Measurements from ENCODE around the gene ALDH4A1.
"Not testable (repeated sequence)": the region's sequence is repeated elsewhere in the genome, so short reads cannot be mapped to it uniquely, and the experiment has no call there.

ALDH4A1 gene

DNA sequence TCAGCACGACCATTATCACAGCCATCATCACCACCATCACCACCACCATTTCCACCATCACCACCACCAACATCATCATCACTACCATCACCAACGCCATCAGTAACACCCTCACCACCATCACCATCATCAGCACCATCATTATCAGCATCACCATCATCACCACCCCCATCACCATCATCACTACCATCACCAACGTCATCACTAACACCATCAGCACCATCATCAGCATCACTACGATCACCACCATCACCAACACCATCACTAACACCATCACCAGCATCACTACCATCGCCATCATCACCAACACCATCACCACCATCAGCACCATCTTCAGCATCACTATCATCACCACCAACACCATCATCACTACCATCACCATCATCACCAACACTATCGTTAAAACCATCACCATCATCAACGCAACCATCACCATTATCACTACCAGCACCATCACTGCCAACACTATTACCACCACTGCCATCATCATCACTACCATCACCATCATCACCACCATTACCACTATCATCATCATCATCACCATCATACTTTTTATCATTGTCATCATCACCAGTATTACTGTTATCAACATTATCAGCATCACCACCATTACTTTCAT, 44.2 kb downstream of the ALDH4A1 start:
- no peak for DNase-seq (ENCODE audit: low read depth in 2 of 3, low spot score in 2 of 3)

DNA sequence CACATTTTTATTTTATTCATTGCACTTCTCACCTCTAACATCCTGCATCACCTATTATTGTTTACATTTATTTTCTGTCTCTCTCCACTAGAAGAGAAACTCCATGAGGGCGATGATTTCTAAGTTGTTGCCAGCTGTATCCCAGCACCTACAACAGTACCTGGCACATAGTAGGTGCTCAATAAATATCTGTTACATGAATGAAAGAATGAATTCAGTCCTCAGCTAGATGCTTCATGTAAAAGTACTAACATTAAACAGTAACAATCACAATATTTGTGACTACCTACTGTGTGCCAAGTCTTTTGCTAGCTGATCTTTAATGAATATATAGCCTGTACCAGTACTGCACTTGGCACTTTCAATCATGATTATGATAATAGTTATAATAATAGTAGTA, 45.9 kb downstream of the ALDH4A1 start:
- no peak for DNase-seq (ENCODE audit: low read depth in 2 of 3, low spot score in 2 of 3)

DNA sequence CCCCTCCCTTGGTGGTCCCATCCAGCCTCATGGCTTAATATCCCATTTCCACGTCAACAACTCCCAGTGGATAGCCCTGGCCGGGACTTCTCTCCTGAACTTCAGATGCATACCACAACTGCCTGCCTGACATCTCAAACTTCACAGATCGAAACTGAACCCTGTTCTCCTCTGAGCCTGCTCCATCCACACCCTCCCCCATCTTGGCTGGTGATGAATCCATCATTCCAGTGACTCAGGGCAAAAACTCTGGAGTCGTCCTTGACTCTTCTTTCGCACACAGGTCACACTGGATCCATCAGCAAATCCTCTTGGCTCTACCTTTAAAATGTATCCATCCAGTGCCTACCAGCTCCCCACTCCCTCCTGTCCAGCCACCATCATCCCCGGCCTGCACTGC, 46.8 kb downstream of the ALDH4A1 start:
- no peak for DNase-seq (ENCODE audit: low read depth in 2 of 3, low spot score in 2 of 3)

DNA sequence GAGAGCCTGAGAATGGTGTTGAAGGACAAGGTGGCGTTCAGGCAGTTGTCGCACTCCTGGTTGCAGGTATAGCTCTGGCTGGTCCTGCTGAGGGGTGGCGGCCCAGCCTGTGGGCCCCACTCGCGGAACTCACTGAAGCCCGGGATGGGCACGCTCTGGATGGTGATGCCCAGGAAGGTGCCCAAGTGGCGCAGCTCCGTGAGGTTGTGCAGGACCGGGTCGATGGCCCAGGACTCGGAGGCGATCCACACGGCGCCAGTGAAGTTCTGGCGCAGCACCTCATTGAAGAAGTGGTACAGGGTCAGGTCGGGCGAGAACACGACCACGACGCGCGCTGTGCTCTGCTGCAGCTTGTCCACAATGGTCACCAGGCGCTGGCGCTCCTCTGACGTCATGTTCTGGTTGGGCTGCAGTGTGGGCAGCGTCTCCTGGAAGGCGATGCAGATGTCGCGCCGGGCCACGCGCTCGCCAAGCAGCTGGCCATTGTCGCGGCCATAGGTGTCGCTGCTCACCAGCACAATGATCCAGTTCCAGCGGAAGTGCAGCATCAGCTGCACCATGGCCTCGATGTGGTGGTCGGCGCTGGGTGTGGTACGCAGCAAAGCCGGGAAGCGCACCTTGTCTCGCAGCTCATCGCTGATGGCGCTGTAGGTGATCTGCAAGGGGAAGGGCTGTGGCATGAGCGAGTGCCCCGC, 47.9 kb downstream of the ALDH4A1 start:
- DNase-seq (ENCODE audit: low read depth in 2 of 3, low spot score in 2 of 3) = no peak

DNA sequence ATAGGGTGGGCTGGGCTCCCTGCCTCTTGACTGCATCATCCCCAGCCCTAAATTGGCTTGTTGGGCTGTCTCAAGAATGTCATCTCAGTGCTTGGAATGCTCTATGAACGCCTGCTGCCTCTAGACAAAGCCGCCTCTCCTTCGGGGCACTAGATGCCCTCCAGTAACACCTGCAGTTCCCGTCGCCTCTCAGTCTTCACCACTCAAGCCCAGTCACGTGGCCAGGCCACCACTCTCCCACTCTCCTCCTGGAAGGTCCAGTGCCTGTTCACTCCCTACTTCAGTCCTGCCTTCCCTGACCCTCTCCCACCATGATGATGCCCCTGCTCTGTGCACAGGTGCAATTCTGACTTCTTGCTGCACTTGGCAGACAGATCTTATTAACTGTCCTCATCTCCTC, 49.9 kb downstream of the ALDH4A1 start:
- no peak for DNase-seq (ENCODE audit: low read depth in 2 of 3, low spot score in 2 of 3)

DNA sequence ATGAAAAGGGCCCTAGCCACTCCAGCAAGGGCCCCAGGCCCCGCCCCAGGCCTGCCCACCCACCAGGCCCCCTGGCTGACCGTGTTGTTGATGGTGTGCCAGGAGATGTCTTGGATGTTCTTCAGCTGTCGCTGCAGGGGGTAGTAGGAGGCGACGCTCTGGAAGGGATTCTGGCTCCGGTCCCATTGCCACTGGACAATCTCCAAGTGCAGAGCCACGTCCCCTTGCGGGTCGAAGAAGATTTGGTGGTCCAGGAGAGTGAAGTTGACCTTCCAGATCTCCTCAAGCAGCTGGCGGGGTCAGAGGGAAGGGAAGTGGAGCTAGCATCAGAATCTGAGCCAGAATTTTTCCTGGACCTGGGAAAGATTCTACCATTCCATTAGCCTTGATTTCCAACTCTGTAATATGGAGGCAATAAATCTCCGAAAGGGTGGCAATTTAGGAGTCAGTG, 53.1 kb downstream of the ALDH4A1 start:
- no peak for DNase-seq (ENCODE audit: low read depth in 2 of 3, low spot score in 2 of 3)

DNA sequence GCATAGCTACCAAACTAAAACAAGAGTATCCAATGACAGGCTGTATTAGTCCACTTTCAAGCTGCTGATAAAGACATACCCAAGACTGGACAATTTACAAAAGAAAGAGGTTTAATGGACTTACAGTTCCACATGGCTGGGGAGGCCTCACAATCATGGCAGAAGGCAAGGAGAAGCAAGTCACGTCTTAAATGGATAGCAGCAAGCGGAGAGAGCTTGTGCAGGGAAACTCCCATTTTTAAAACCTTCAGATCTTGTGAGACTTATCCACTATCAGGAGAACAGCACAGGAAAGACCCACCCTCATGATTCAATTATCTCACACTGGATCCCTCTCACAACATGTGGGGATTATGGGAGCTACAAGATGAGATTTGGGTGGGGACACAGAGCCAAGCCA, 54.6 kb downstream of the ALDH4A1 start:
- DNase-seq (ENCODE audit: low read depth in 2 of 3, low spot score in 2 of 3) = not testable (repeated sequence)

DNA sequence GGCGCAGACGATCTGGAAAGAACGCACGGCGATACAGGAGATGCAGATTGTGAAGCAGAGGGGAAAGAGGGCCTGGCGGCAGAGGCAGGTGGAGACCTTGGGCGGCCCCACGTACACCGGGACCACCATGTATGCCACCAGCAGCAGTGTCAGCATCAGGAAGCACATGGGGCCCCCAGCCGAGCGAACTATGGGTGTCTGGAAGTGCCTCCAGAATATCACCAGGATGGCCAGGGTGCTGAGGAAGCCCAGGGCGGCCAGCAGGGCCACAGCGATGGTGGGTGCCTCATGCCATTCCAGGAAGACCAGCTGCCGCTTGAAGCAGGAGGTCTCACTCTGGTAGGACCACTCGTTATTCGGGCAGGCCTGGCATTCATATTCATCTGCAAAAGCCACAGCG, 62.2 kb downstream of the ALDH4A1 start:
- DNase-seq (ENCODE audit: low read depth in 2 of 3, low spot score in 2 of 3) = no peak

DNA sequence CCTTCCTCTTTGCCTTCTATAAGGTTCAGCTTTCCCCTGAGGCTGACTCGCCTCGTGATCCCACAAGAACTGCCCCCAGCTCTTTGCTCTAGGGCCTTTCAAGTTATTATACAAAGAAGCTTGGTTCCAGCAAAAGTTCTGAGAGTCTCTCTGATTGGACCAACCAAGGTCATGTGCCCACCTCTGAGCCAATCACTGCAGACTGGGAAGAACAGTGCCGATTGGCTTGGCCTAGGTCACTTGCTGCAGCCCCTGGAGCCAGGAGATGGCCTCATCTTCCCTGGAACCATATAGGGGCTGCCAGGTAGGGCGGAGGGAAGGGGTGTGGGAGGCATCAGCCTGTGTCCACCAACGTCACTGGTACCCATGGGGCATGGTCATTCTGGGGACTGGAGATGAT, 65.7 kb downstream of the ALDH4A1 start:
- no peak for DNase-seq (ENCODE audit: low read depth in 2 of 3, low spot score in 2 of 3)

DNA sequence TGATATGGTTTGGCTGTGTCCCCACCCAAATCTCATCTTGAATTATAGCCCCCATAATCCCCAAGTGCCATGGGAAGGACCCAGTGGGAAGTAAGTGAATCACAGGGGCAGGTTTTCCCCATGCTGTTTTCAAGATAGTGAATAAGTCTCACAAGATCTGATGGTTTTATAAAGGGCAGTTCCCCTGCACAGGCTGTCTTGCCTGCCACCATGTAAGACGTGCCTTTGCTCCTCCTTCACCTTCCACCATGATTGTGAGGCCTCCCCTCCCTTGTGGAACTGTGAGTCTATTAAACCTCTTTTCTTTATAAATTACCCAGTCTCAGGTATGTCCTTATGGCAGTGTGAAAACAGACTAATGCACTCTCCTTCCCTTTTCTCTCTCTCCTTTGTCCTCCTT, 70.0 kb downstream of the ALDH4A1 start:
- DNase-seq (ENCODE audit: low read depth in 2 of 3, low spot score in 2 of 3) = not testable (repeated sequence)

DNA sequence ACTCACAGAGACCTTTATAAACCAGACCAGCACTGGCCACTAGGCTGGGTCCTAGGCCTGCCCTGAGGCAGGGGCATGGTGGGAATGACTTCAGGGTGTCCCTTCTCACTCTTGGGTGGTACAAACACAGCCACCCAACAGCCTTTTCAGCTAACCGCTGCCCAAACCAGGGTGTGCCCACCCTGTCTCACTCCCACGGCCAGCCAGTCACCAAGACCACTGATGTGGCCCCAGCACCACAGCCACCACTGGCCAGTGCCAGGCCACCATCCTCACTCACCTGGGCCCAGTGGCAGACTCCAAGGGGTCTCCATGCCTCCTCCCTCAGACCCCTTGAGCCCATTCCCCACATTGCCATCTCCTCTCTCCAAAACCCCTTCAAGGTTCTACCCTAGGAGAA, 70.7 kb downstream of the ALDH4A1 start:
- DNase-seq (ENCODE audit: low read depth in 2 of 3, low spot score in 2 of 3) = no peak

DNA sequence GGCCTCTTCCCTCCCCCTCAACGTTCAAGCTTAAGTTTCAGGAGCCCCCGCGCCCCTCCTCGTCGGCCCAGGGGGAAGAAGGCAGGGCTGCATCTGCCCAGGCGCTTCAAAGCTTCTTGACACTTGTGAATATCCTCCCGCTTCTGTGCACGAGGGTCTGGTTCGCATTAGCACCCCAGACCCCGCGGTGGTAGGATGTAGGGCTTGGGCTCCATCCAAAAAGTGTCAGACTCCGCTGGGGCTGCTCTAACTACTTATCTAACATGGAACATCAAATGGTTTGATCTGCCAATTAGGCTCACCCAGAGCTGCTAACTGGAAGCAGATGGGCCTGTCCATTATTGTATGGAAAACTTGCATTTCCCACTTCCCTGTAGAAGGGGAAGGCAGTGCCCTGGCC, 71.8 kb downstream of the ALDH4A1 start:
- DNase-seq (ENCODE audit: low read depth in 2 of 3, low spot score in 2 of 3) = no peak

DNA sequence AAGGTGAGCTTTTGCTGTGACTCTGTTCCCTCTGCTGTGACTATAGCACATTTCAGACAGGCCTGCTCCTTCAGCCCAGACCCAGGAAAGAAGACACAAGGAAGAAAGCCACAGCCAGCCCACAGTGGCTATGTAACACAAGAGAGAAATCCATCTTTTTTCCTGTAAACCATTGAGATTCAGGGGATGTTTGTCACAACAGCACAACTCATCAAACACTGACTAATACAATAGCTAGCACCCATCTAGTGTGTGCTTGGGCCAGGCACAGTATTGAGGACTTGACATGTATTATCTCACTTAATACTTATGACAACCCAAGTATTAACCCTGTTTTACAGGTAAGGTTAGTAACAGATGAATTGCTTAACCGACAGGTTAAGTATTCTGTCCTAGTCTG, 72.7 kb downstream of the ALDH4A1 start:
- DNase-seq (ENCODE audit: low read depth in 2 of 3, low spot score in 2 of 3) = no peak

DNA sequence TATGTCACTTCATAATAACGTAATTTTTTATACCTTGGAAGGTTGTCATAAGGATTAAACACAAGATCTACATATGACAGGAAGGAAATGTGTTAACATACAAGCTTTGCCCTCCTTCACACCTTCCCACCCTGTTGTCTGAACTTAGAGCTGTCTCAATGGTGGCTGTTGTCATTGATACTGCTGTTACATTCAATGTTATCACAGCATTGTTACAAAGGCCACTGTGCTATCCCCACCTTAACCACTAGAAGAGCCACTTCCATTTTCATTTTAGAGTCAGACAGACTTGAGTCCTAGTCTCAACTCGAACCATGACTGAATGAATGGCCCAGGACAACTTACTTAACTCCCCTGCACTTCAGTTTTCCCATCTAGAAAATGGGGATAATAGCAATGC, 74.1 kb downstream of the ALDH4A1 start:
- DNase-seq (ENCODE audit: low read depth in 2 of 3, low spot score in 2 of 3) = no peak

DNA sequence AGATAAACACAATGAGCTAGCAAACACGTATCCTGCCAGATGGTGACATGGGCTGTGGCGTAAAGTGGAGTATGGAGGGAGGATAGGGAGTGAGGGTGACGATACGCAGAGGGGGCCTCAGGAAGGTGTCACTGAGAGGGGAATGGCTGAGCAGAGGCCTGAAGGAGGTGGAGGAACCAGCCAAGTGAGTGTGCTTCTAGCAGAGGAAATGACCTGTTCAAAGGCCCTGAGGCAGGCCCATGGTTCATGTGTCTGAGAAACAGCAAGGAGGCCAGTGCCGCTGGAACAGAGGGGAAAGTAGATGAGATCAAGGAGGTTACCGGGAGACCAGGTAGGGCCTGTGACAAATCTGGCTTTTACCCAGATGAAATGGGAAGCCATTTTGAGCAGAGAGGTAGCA, 78.9 kb downstream of the ALDH4A1 start:
- DNase-seq (ENCODE audit: low read depth in 2 of 3, low spot score in 2 of 3) = no peak
